ENCODE results near the gene WDR64.

DNA sequence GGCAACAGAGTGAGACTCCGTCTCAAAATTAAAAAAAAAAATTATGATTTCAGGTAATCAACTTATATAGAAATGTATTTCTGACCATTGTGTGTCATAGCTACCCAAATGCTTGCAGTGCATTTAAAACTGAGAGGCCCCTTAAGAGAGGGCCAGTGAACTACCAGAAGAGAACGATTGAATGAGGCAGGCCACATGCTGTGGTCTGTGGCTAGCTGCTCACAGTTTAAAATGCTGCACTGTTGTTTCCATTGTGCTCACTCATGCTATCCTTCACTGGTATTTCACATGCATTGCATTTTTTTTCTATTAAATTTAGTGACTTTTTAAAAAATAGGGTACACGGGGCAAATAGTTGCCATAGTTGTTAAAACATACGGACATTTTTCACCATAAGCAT, 37.9 kb upstream of the WDR64 start:
- TF ChIP-seq CTCF (IDR thresholded peaks at IDR 0.05; ENCODE audit: borderline replicate concordance, extremely low read depth, low read length, poor library complexity, severe bottlenecking) = no peak
- no peak for TF ChIP-seq EZH2 (IDR thresholded peaks at IDR 0.05; ENCODE audit: borderline replicate concordance, low read depth, low read length, severe bottlenecking)
